Skeletal muscle satellite cell (primary cell): ENCODE data around the gene CACNA1B.
"Not testable (repeated sequence)": the region's sequence is repeated elsewhere in the genome, so short reads cannot be mapped to it uniquely, and the experiment has no call there.

Source experiments
- H3K27me3 ChIP-seq: 2 replicates; pipeline ENCODE4 v1.7.0; 2013; ENCODE audit warnings: low read length; ENCODE audit not compliant: control insufficient read depth, insufficient read depth
- H3K36me3 ChIP-seq: 2 replicates; pipeline ENCODE4 v1.7.0; 2013; ENCODE audit warnings: mild to moderate bottlenecking, control low read depth, low read length; ENCODE audit not compliant: insufficient read depth
- H3K4me1 ChIP-seq: 2 replicates; pipeline ENCODE4 v1.7.0; 2013; ENCODE audit warnings: low read length; ENCODE audit not compliant: control insufficient read depth, insufficient read depth
- H3K4me2 ChIP-seq: 2 replicates; pipeline ENCODE4 v1.7.0; 2013; ENCODE audit warnings: mild to moderate bottlenecking, low read length
- H3K4me3 ChIP-seq: 2 replicates; pipeline ENCODE4 v1.7.0; 2013; ENCODE audit warnings: low read length
- H3K9ac ChIP-seq: 2 replicates; pipeline ENCODE4 v1.7.0; 2013; ENCODE audit warnings: mild to moderate bottlenecking, low read depth, low read length, moderate library complexity
- H3K9me3 ChIP-seq: replicated peaks from 2 replicates; pipeline ENCODE4 v1.7.0; 2013; ENCODE audit warnings: mild to moderate bottlenecking, control low read depth, low read length

Gene CACNA1B

GRCh38 chr9:138129318-138129717 lies 251.7 kb downstream of the CACNA1B start:
- H3K9ac ChIP-seq, H3K36me3 ChIP-seq, H3K4me1 ChIP-seq, H3K9me3 ChIP-seq, H3K4me3 ChIP-seq, H3K27me3 ChIP-seq, H3K4me2 ChIP-seq: not testable (repeated sequence)

GRCh38 chr9:138132946-138133705 lies 255.5 kb downstream of the CACNA1B start:
- not testable (repeated sequence) for H3K36me3 ChIP-seq, H3K4me3 ChIP-seq, H3K27me3 ChIP-seq, H3K9me3 ChIP-seq, H3K4me1 ChIP-seq, H3K9ac ChIP-seq, H3K4me2 ChIP-seq

- not testable (repeated sequence) for H3K27me3 ChIP-seq, H3K4me2 ChIP-seq, H3K4me3 ChIP-seq, H3K36me3 ChIP-seq, H3K4me1 ChIP-seq, H3K9ac ChIP-seq, H3K9me3 ChIP-seq
These were observed 257.0 kb downstream of the CACNA1B start for GRCh38 chr9:138134581-138134980.

GRCh38 chr9:138139096-138139495 lies 261.5 kb downstream of the CACNA1B start:
- not testable (repeated sequence) for H3K9ac ChIP-seq, H3K4me3 ChIP-seq, H3K4me1 ChIP-seq, H3K27me3 ChIP-seq, H3K4me2 ChIP-seq, H3K36me3 ChIP-seq, H3K9me3 ChIP-seq

- H3K27me3 ChIP-seq, H3K4me1 ChIP-seq, H3K9me3 ChIP-seq, H3K4me3 ChIP-seq, H3K9ac ChIP-seq, H3K36me3 ChIP-seq, H3K4me2 ChIP-seq: not testable (repeated sequence)
These were observed 263.4 kb downstream of the CACNA1B start for GRCh38 chr9:138140980-138141379.

GRCh38 chr9:138142528-138143244 lies 265.1 kb downstream of the CACNA1B start:
- H3K36me3 ChIP-seq, H3K27me3 ChIP-seq, H3K9ac ChIP-seq, H3K4me1 ChIP-seq, H3K4me3 ChIP-seq, H3K4me2 ChIP-seq, H3K9me3 ChIP-seq: not testable (repeated sequence)

- H3K4me1 ChIP-seq, H3K27me3 ChIP-seq, H3K9me3 ChIP-seq: not testable (repeated sequence)
These were observed 265.9 kb downstream of the CACNA1B start for GRCh38 chr9:138143491-138143890.

GRCh38 chr9:138147556-138147955 lies 270.0 kb downstream of the CACNA1B start:
- not testable (repeated sequence) for H3K9me3 ChIP-seq, H3K4me2 ChIP-seq, H3K4me3 ChIP-seq, H3K9ac ChIP-seq, H3K4me1 ChIP-seq, H3K36me3 ChIP-seq, H3K27me3 ChIP-seq

More at GRCh38 chr9:138143491-138143890, 265.9 kb downstream of the CACNA1B start:
- not testable (repeated sequence) for H3K4me3 ChIP-seq, H3K4me2 ChIP-seq, H3K9ac ChIP-seq, H3K36me3 ChIP-seq

- H3K9ac ChIP-seq, H3K4me3 ChIP-seq, H3K4me2 ChIP-seq, H3K9me3 ChIP-seq, H3K4me1 ChIP-seq, H3K36me3 ChIP-seq, H3K27me3 ChIP-seq: not testable (repeated sequence)
These were observed 272.4 kb downstream of the CACNA1B start for GRCh38 chr9:138149672-138150656.

- not testable (repeated sequence) for H3K9me3 ChIP-seq, H3K4me1 ChIP-seq, H3K27me3 ChIP-seq, H3K4me2 ChIP-seq, H3K9ac ChIP-seq, H3K36me3 ChIP-seq, H3K4me3 ChIP-seq
These were observed 278.2 kb downstream of the CACNA1B start for GRCh38 chr9:138155788-138156187.

GRCh38 chr9:138166793-138167192 lies 289.2 kb downstream of the CACNA1B start:
- H3K36me3 ChIP-seq, H3K4me2 ChIP-seq, H3K9me3 ChIP-seq, H3K9ac ChIP-seq, H3K4me3 ChIP-seq, H3K4me1 ChIP-seq, H3K27me3 ChIP-seq: not testable (repeated sequence)
